ENCODE measurements around the gene AIMP2.
"Not testable (repeated sequence)": the region's sequence is repeated elsewhere in the genome, so short reads cannot be mapped to it uniquely, and the experiment has no call there.

The AIMP2 gene

DNA sequence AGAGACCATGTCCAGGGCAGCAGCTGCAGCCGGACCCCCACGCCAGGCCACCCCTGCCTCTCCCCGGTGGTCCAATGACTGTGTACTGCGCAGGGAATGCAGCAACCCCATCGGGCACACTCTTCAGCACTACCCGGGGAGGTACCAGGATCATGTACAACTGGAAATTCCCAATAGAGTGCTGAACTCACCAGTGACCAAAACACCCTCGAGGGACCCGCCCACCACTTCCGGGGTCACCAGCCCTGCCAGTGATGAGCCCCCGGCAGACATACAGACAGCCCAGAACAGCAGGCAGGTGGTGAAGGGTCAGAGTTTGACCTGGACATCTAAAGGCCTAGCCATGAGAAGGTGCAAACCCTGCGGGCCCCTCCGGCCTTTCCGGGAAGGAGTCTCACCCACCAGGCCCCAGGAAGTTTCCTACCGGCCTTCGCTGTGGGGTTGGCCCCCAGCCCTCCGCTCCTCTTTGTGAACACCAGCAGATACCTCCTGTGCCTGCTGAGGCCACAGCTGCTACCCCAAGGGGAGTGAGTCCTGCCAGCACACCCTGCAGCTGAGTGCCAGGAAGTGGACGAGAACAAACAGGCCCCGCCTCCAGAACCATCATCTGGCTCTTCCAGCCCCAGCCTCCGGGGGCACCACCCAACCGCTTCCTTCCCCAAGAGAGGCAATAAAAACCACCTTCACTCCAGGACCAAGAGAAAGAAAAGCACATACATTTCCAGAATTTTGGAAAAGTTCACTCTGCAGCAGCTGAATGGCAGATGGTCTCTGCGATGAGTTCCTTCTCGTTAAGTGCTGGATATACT is 17.1 kb downstream of the AIMP2 start:
- no peak for FAIRE-seq
- DNase-seq (ENCODE audit: low spot score) = no peak

DNA sequence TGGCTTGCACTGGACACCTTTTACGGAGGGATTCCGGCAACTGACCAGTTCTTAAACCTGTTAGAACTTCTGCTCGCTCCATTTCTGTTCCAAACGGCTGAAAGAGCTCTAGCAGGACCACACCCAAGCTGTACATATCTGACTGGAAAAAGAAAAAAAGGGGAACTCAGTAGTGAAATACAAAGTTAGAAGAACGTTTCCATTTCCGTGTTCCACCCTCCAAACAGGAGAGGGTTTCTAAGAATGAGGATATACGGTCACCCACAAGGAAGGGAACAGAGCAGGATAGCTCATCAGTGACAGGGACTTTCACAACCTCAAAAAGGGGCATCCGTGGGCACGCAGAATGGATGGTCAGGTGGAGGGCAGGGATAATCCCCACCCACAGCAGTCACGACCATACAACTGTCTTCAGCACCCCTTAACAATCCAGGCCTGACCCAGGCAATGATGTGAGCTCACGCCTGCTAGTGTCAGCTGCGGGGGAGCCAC is 17.8 kb downstream of the AIMP2 start:
- FAIRE-seq = no peak
- DNase-seq (ENCODE audit: low spot score) = no peak

DNA sequence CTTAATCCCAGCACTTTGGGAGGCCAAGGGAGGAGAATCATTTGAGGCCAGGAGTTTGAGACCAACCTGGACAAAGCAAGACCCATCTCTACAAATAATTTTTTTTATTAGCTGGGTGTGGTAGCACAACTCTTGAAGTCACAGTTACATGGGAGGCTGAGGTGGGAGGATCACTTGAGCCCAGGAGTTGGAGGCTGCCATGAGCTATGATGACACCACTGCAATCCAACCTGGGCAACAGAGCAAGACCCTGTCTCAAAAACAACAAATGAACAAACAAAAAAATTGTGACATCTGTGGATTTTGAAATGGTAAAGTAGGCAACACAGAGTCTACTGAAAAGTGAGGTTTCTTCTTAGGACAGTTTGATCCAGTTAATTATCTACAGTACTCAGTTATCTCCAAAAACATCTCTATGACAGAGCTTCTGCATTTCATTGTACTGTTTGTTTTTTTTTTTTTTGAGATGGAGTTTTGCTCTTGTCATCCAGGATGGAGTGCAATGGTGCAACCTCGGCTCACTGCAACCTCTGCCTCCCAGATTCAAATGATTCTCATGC is 18.8 kb downstream of the AIMP2 start:
- DNase-seq (ENCODE audit: low spot score) (no peak), FAIRE-seq (no peak)

- FAIRE-seq (no peak), DNase-seq (ENCODE audit: low spot score) (no peak)
These were observed 19.5 kb downstream of the AIMP2 start for GRCh38 chr7:6028563-6028962.

DNA sequence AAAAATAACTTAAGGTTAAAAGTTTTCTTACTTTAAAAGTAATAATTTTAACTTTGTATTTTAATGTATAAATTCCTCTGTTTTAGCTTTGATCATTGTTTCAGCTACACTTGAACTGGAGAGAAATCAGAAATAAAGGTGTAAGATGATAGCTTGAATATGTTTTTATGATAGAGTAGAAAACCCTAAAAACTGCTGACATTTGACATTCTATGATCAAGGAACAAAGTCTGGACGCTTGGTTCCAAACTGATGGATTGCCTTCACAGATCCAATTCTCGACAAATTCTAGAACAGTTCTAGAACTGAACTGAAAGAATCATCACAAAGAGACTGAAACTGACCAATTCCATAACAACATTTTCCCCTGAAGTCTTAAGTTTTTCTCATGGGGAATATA is 21.9 kb downstream of the AIMP2 start, which contains the start of gene ANKRD61:
Gene ANKRD61 (plus strand): TSS at position 389 of the 400 bp plus-strand sequence. CDS start 0 bp downstream, at position 389.
- no peak for DNase-seq (ENCODE audit: low spot score)
- no peak for FAIRE-seq

GRCh38 chr7:6031567-6031966 is 22.5 kb downstream of the AIMP2 start:
- no peak for FAIRE-seq
- no peak for DNase-seq (ENCODE audit: low spot score)

GRCh38 chr7:6032167-6032566 is 23.1 kb downstream of the AIMP2 start:
- FAIRE-seq (no peak), DNase-seq (ENCODE audit: low spot score) (no peak)

DNA sequence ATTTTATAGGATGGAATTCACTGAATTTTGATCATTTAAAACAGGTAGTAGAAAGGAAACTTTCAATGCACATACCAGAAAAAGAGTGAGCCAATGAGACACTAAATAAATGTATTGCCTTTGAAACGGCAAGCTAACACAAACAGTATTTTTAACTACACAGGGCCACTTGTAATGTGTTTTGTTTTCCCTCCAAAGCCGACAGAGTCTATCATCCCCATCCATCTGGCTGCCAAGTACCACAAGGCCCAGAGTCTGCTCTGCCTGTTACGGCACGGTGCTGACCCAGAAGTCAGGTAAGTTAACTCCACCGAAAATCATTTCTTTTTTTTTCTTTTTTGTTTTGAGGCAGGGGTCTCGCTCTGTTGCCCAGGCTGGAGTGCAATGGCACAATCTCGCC is 23.6 kb downstream of the AIMP2 start:
- DNase-seq (ENCODE audit: low spot score) (no peak), FAIRE-seq (no peak)

DNA sequence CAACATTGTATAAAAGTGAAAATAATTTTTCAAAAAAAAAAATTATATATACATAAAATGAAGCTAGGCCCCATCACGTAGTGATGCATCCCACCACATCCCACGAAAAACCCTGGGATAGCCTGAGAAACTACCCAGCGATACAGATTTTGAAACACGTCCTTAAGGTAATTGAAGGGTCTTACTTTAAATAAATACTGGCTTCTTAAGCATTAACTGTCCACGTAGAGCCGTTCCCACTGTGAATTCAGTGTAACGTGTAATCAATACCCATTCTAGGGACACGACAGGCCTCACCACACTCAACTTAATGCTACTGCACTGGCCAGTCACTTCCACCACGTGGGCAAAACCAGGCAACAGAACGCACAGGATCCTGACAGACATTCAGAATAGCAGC is 26.1 kb downstream of the AIMP2 start:
- FAIRE-seq = no peak
- DNase-seq (ENCODE audit: low spot score) = no peak

GRCh38 chr7:6035686-6036085 is 26.6 kb downstream of the AIMP2 start:
- DNase-seq (ENCODE audit: low spot score) (no peak), FAIRE-seq (no peak)

GRCh38 chr7:6049780-6050179 is 40.7 kb downstream of the AIMP2 start:
- DNase-seq (ENCODE audit: low spot score) (no peak), FAIRE-seq (no peak)

GRCh38 chr7:6051185-6051584 is 42.1 kb downstream of the AIMP2 start:
- not testable (repeated sequence) for DNase-seq (ENCODE audit: low spot score); FAIRE-seq

DNA sequence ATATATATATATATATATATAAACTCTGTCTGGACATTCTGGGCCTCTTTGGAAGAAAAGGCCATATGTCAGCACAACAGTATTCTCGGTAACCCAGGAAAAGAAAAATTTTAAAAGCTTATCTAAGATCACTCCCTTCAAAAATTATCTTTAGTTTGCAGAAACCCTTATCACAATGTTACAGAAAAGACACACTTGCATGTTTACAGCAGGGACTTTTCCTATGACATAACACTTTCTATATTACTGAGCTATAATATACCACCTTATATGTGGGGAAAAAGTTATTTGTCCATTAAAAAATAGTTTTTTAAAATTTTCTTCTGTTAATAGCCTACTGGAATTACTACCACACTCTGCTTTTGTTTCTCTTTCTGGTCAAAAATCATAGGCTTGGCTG is 47.5 kb downstream of the AIMP2 start:
- no peak for FAIRE-seq
- no peak for DNase-seq (ENCODE audit: low spot score)

DNA sequence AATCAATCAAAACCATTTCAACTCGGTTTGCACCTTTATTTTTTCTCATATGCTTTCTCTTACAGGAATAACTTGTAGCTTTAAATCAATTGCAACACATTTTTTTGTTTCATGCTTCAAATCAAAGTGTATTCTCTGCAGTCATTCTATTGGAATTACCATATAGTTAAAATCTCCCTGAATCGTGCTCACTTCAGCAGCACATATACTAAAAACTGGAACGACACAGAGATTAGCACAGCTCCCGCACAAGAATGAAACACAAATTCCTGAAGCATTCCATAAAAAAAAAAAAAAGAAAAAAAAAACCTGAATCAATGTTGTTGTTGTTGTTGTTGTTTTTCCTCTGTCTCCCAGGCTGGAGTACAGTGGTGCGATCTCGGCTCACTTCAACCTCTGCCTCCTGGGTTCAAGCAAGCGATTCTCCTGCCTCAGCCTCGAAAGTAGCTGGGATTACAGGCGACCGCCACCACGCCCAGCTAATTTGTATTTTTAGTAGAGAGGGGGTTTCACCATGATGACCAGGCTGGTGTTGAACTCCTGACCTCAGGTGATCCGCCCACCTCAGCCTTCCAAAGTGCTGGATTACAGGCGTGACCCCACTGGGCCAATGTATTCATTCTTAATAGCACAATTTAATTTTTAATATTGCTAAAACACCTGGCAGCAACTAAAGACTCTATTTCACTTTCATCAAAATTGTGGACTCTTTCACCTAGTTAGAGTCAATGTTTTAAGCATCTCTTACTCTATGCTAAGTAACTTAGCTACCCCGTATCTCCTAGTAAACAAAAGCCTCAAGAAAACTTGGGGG is 48.5 kb downstream of the AIMP2 start:
- DNase-seq (ENCODE audit: low spot score) (no peak), FAIRE-seq (no peak)

GRCh38 chr7:6059941-6060340 is 50.9 kb downstream of the AIMP2 start:
- DNase-seq (ENCODE audit: low spot score); FAIRE-seq: not testable (repeated sequence)

- DNase-seq (ENCODE audit: low spot score) (no peak), FAIRE-seq (no peak)
These were observed 62.3 kb downstream of the AIMP2 start for GRCh38 chr7:6071406-6071805.

Data from RCC 7860 (cell line).